Effector memory CD8-positive, alpha-beta T cell (primary cell): ENCODE measurements around the gene CFAP46.
"Not testable (repeated sequence)": the region's sequence is repeated elsewhere in the genome, so short reads cannot be mapped to it uniquely, and the experiment has no call there.

Experiments used
- ATAC-seq: fragments of 150-1000 bp; cut with Tn5 transposase; replicated peaks from 2 replicates; pipeline ENCODE4 v1.10.0; 2021; ENCODE audit warnings: mild to moderate bottlenecking, moderate library complexity
- DNase-seq, 3 experiments: peaks; one replicate each; pipeline ENCODE4 v3.0.0; 2021
- H3K27ac Mint-ChIP-seq, 2 donors: one replicate each; pipeline ENCODE4 v1.8.0; 2022; ENCODE audit warnings: mild to moderate bottlenecking in 2 of 2, mixed read lengths in 2 of 2, moderate library complexity in 2 of 2
- H3K27me3 Mint-ChIP-seq, 2 donors: one replicate each; pipeline ENCODE4 v1.8.0; 2022; ENCODE audit warnings: mixed read lengths in 2 of 2
- H3K36me3 Mint-ChIP-seq: one replicate; pipeline ENCODE4 v1.8.0; 2022; ENCODE audit warnings: mild to moderate bottlenecking, moderate library complexity, mixed read lengths; ENCODE audit not compliant: insufficient read depth
- H3K4me1 Mint-ChIP-seq, 2 donors: one replicate each; pipeline ENCODE4 v1.8.0; 2022; ENCODE audit warnings: low read depth in 2 of 2, mixed read lengths in 2 of 2
- H3K4me3 Mint-ChIP-seq, 2 donors: one replicate each; pipeline ENCODE4 v1.8.0; 2022; ENCODE audit warnings: mild to moderate bottlenecking in 2 of 2, mixed read lengths in 2 of 2, moderate library complexity in 2 of 2
- H3K9me3 Mint-ChIP-seq, 2 donors: one replicate each; pipeline ENCODE4 v1.8.0; 2022; ENCODE audit warnings: mixed read lengths in 2 of 2

Gene CFAP46

GRCh38 chr10:132772816-132773215, 169.6 kb downstream of the CFAP46 start:
- not testable (repeated sequence) for ATAC-seq, H3K36me3 Mint-ChIP-seq, H3K4me1 Mint-ChIP-seq, H3K4me3 Mint-ChIP-seq, H3K27me3 Mint-ChIP-seq, H3K9me3 Mint-ChIP-seq, H3K27ac Mint-ChIP-seq, DNase-seq

- no peak for ATAC-seq
- no peaks in the 10 kb centered on the region for H3K27me3 Mint-ChIP-seq
These were observed 172.0 kb downstream of the CFAP46 start for GRCh38 chr10:132770061-132771021.

GRCh38 chr10:132768346-132769248, 173.8 kb downstream of the CFAP46 start:
- Mint-ChIP-seq H3K4me1 (peaks cover 0 to 4% of the 10 kb centered on the region in 2 donors), H3K4me3 (no peak overlapping the region), H3K27me3 (no peaks in the 10 kb centered on the region), H3K27ac (no peak overlapping the region), H3K9me3 (no peaks in the 10 kb centered on the region), H3K36me3 (peaks cover 8% of the 10 kb centered on the region)
- ATAC-seq: no peak
- DNase-seq: no peak

More at GRCh38 chr10:132770061-132771021, 172.0 kb downstream of the CFAP46 start:
- no peaks in the 10 kb centered on the region for H3K4me1 Mint-ChIP-seq
- no peak overlapping the region for H3K27ac Mint-ChIP-seq
- H3K4me3 Mint-ChIP-seq: no peak overlapping the region
- DNase-seq: no peak
- peaks cover 10% of the 10 kb centered on the region for H3K36me3 Mint-ChIP-seq
- no peaks in the 10 kb centered on the region for H3K9me3 Mint-ChIP-seq

GRCh38 chr10:132766291-132766690, 176.1 kb downstream of the CFAP46 start:
- ATAC-seq (no peak), DNase-seq (no peak)
- peaks cover 3 to 4% of the 10 kb centered on the region in 2 donors for H3K4me1 Mint-ChIP-seq
- H3K9me3 Mint-ChIP-seq: no peaks in the 10 kb centered on the region
- peak overlapping the region in 1 of 2 donors; percentile 21 for H3K27ac Mint-ChIP-seq
- H3K27me3 Mint-ChIP-seq: no peaks in the 10 kb centered on the region
- H3K4me3 Mint-ChIP-seq: no peak overlapping the region
- H3K36me3 Mint-ChIP-seq: peaks cover 7% of the 10 kb centered on the region

- H3K4me3 Mint-ChIP-seq: no peak overlapping the region
- H3K27ac Mint-ChIP-seq: no peak overlapping the region
- H3K36me3 Mint-ChIP-seq: peaks cover 9% of the 10 kb centered on the region
- H3K4me1 Mint-ChIP-seq: peaks cover 3 to 4% of the 10 kb centered on the region in 2 donors
- ATAC-seq (no peak), DNase-seq (no peak)
- no peaks in the 10 kb centered on the region for H3K27me3 Mint-ChIP-seq
- H3K9me3 Mint-ChIP-seq: no peaks in the 10 kb centered on the region
These were observed 176.9 kb downstream of the CFAP46 start for GRCh38 chr10:132765435-132765834.

GRCh38 chr10:132764108-132764507, 178.3 kb downstream of the CFAP46 start:
- peaks cover 9% of the 10 kb centered on the region for H3K36me3 Mint-ChIP-seq
- no peaks in the 10 kb centered on the region for H3K9me3 Mint-ChIP-seq
- no peak overlapping the region for H3K27ac Mint-ChIP-seq

GRCh38 chr10:132763545-132763944, 178.8 kb downstream of the CFAP46 start:
- Mint-ChIP-seq H3K27ac (no peak overlapping the region), H3K4me3 (no peak overlapping the region), H3K36me3 (peaks cover 9% of the 10 kb centered on the region), H3K27me3 (no peaks in the 10 kb centered on the region), H3K4me1 (peaks cover 3 to 4% of the 10 kb centered on the region in 2 donors), H3K9me3 (no peaks in the 10 kb centered on the region)
- no peak for ATAC-seq
- no peak for DNase-seq

More at GRCh38 chr10:132764108-132764507, 178.3 kb downstream of the CFAP46 start:
- H3K27me3 Mint-ChIP-seq: no peaks in the 10 kb centered on the region
- ATAC-seq (no peak), DNase-seq (no peak)
- no peak overlapping the region for H3K4me3 Mint-ChIP-seq
- H3K4me1 Mint-ChIP-seq: peaks cover 3 to 4% of the 10 kb centered on the region in 2 donors

GRCh38 chr10:132762267-132762666, 180.1 kb downstream of the CFAP46 start:
- peaks cover 3 to 4% of the 10 kb centered on the region in 2 donors for H3K4me1 Mint-ChIP-seq
- ATAC-seq (no peak), DNase-seq (no peak)
- H3K36me3 Mint-ChIP-seq: peaks cover 9% of the 10 kb centered on the region
- no peaks in the 10 kb centered on the region for H3K27me3 Mint-ChIP-seq
- H3K27ac Mint-ChIP-seq: no peak overlapping the region
- H3K4me3 Mint-ChIP-seq: no peak overlapping the region
- H3K9me3 Mint-ChIP-seq: no peaks in the 10 kb centered on the region

GRCh38 chr10:132761395-132762060, 180.8 kb downstream of the CFAP46 start:
- DNase-seq: no peak
- Mint-ChIP-seq H3K27me3 (no peaks in the 10 kb centered on the region), H3K36me3 (peaks cover 8% of the 10 kb centered on the region), H3K9me3 (no peaks in the 10 kb centered on the region), H3K27ac (no peak overlapping the region), H3K4me3 (no peak overlapping the region), H3K4me1 (peaks cover 3 to 4% of the 10 kb centered on the region in 2 donors)
- no peak for ATAC-seq

GRCh38 chr10:132758865-132759264, 183.5 kb downstream of the CFAP46 start:
- Mint-ChIP-seq H3K4me3 (no peak overlapping the region), H3K27ac (no peak overlapping the region), H3K27me3 (no peaks in the 10 kb centered on the region), H3K9me3 (no peaks in the 10 kb centered on the region), H3K36me3 (peaks cover 6% of the 10 kb centered on the region), H3K4me1 (peaks cover 0 to 3% of the 10 kb centered on the region in 2 donors)
- DNase-seq: no peak
- ATAC-seq: no peak
